Measurements from ENCODE around the gene ACTN1. TPM values are rescaled to one million over a fixed set of nuclear protein-coding genes. Genes with fewer than 3 reads are reported as not detected.

The ACTN1 gene
- total RNA-seq, 1 donor from 2014 or later: 1,102 TPM

DNA sequence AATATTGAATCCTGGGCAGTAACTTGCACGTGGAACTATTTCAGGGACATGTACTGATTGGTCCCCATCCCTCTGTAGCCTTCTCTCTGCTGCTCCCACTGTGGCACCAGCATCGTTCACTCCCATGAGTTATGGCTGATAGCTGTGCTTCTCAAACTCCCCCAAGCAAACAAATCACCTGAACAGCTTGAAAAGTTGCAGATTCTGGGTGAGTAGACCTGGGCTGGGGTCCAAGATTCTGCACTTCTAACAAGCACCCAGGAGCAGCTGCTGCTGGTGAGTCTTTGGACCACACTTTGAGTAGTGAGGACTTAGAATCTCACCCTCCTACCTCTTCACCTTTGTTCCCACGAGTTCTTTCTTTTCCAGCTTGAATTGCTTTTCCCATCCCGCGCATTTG lies 136.8 kb downstream of the ACTN1 start:
- H3K36me3 Mint-ChIP-seq (ENCODE audit: low read depth): peaks cover 33% of the 10 kb centered on the region
- H3K9me3 Mint-ChIP-seq (ENCODE audit: low read depth): peaks cover 8% of the 10 kb centered on the region
- TF ChIP-seq, protein P1, sequence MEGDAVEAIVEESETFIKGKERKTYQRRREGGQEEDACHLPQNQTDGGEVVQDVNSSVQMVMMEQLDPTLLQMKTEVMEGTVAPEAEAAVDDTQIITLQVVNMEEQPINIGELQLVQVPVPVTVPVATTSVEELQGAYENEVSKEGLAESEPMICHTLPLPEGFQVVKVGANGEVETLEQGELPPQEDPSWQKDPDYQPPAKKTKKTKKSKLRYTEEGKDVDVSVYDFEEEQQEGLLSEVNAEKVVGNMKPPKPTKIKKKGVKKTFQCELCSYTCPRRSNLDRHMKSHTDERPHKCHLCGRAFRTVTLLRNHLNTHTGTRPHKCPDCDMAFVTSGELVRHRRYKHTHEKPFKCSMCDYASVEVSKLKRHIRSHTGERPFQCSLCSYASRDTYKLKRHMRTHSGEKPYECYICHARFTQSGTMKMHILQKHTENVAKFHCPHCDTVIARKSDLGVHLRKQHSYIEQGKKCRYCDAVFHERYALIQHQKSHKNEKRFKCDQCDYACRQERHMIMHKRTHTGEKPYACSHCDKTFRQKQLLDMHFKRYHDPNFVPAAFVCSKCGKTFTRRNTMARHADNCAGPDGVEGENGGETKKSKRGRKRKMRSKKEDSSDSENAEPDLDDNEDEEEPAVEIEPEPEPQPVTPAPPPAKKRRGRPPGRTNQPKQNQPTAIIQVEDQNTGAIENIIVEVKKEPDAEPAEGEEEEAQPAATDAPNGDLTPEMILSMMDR (IDR thresholded peaks at IDR 0.05): no peak
- H3K4me3 Mint-ChIP-seq (ENCODE audit: unreplicated experiment): no peak overlapping the region
- H3K27ac Mint-ChIP-seq (ENCODE audit: unreplicated experiment): peak overlapping the region; percentile 99
- H3K27me3 Mint-ChIP-seq (ENCODE audit: low read depth): no peaks in the 10 kb centered on the region
- no peak for DNase-seq (ENCODE audit: low spot score)
- peaks cover 37% of the 10 kb centered on the region for H3K4me1 Mint-ChIP-seq (ENCODE audit: low read depth)

DNA sequence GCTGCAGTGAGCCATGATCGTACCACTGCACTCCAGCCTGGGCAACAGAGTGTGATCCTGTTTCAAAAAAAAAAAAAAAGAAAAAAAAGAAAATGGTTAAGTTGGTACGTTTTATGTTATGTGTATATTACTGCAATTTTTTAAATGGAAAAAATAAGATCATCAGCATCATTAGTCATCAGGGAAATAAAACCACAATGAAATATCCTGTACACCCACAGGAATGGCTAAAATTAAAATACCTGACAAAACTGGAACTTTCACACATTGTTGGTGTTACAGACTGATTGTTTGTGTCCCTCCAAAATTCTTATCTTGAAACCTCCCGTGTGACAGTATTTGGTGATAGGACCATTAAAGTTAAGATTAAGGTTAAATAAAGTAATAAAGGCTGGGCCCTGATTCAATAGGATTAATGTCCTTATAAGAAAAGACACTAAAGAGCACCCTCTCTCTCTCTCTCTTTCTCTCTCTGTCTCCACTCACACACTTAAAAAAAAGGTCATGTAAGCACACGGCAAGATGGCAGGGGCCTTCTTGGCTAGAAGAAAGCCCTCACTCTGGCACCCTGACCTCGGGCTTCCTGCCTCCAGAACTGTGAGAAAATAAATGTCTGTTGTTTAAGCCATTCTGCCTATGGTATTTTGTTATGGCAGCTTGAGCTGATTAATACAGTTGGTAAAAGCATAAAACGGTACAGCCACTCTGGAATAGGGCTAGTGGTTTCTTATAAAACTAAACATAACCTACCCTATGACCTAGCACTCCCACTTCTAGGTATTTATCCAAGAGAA lies 137.9 kb downstream of the ACTN1 start:
- Mint-ChIP-seq H3K27ac (ENCODE audit: unreplicated experiment) (peak overlapping the region; percentile 99), H3K27me3 (ENCODE audit: low read depth) (no peaks in the 10 kb centered on the region), H3K9me3 (ENCODE audit: low read depth) (peaks cover 13% of the 10 kb centered on the region)

DNA sequence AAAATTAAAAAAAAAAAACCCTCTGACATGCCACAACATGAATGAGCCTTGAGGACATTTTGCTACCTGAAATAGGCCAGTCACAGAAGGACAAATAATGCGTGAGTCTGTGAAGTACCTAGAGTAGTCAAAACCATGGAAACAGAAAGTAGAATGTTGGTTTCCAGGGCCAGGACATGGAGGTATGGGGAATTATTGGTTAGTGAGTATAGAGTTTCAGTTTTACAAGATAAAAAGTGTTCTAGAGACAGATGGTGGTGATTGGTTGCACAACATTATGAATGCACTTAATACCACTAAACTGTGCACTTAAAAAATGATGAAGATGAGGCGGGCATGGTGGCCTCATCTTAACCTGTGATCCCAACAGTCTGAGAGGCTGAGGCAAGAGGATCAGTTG lies 138.6 kb downstream of the ACTN1 start:
- H3K4me3 Mint-ChIP-seq (ENCODE audit: unreplicated experiment): no peak overlapping the region
- H3K27me3 Mint-ChIP-seq (ENCODE audit: low read depth): no peaks in the 10 kb centered on the region
- H3K27ac Mint-ChIP-seq (ENCODE audit: unreplicated experiment): peak overlapping the region; percentile 72
- DNase-seq (ENCODE audit: low spot score): no peak
- H3K9me3 Mint-ChIP-seq (ENCODE audit: low read depth): peaks cover 21% of the 10 kb centered on the region
- peaks cover 48% of the 10 kb centered on the region for H3K36me3 Mint-ChIP-seq (ENCODE audit: low read depth)
- H3K4me1 Mint-ChIP-seq (ENCODE audit: low read depth): peaks cover 37% of the 10 kb centered on the region
- TF ChIP-seq, protein P1 (IDR thresholded peaks at IDR 0.05): no peak

More for the DNA sequence above, 137.9 kb downstream of the ACTN1 start:
- DNase-seq (ENCODE audit: low spot score): no peak
- peaks cover 40% of the 10 kb centered on the region for H3K36me3 Mint-ChIP-seq (ENCODE audit: low read depth)
- TF ChIP-seq, protein P1 (IDR thresholded peaks at IDR 0.05): no peak
- H3K4me1 Mint-ChIP-seq (ENCODE audit: low read depth): peaks cover 37% of the 10 kb centered on the region
- peak overlapping the region; percentile 11 for H3K4me3 Mint-ChIP-seq (ENCODE audit: unreplicated experiment)

DNA sequence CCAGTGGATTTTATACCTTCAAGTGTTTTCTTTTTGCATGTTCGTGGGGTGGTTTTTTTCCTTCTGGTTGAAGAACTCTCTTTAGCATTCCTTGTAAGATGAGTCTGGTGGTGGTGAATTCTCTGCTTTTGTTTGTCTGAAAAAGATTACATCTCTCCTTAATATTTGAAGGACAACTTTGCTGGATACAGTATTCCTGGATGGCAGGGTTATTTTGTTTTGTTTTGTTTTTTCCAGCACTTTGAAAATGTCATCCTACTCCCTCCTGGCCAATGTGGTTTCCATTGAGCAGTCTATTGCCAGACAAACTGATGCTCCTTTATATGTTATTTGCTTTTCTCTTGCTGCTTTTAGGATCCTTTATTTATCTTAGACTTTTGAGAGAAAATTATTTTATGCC lies 143.0 kb downstream of the ACTN1 start:
- H3K4me3 Mint-ChIP-seq (ENCODE audit: unreplicated experiment): no peak overlapping the region
- no peak for DNase-seq (ENCODE audit: low spot score)
- H3K27me3 Mint-ChIP-seq (ENCODE audit: low read depth): no peaks in the 10 kb centered on the region
- TF ChIP-seq, protein P1 (IDR thresholded peaks at IDR 0.05): no peak
- H3K27ac Mint-ChIP-seq (ENCODE audit: unreplicated experiment): no peak overlapping the region
- peaks cover 62% of the 10 kb centered on the region for H3K36me3 Mint-ChIP-seq (ENCODE audit: low read depth)
- H3K9me3 Mint-ChIP-seq (ENCODE audit: low read depth): peaks cover 50% of the 10 kb centered on the region
- H3K4me1 Mint-ChIP-seq (ENCODE audit: low read depth): peaks cover 5% of the 10 kb centered on the region

DNA sequence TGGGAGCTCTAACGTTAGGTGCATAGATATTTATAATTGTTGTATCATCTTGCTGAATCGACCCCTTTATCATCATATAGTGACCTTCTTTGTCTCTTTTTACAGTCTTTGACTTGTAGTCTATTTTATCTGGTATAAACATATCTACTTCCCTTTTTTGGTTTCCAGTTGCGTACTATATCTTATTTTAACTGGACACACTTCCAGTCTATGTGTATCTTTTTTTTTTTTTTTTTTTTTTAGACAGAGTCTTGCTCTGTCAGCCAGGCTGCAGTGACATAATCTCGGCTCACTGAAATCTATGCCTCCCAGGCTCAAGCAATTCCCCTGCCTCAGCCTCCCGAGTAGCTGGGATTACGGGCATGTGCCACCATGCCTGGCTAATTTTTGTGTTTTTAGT lies 144.3 kb downstream of the ACTN1 start:
- H3K4me3 Mint-ChIP-seq (ENCODE audit: unreplicated experiment): no peak overlapping the region
- H3K4me1 Mint-ChIP-seq (ENCODE audit: low read depth): no peaks in the 10 kb centered on the region
- TF ChIP-seq, protein P1 (IDR thresholded peaks at IDR 0.05): no peak

More for the DNA sequence above, 144.3 kb downstream of the ACTN1 start:
- H3K9me3 Mint-ChIP-seq (ENCODE audit: low read depth): peaks cover 54% of the 10 kb centered on the region
- no peak for DNase-seq (ENCODE audit: low spot score)
- no peak overlapping the region for H3K27ac Mint-ChIP-seq (ENCODE audit: unreplicated experiment)
- no peaks in the 10 kb centered on the region for H3K27me3 Mint-ChIP-seq (ENCODE audit: low read depth)
- H3K36me3 Mint-ChIP-seq (ENCODE audit: low read depth): peaks cover 57% of the 10 kb centered on the region
